GF-D8 (cell line): ENCODE results near the gene SAFB.
"Not testable (repeated sequence)": the region's sequence is repeated elsewhere in the genome, so short reads cannot be mapped to it uniquely, and the experiment has no call there.

Experiments used
- DNase-seq: peaks from one replicate; lab custom pipeline; 2025; lab: John Stamatoyannopoulos, UW

Gene SAFB

GRCh38 chr19:5697022-5697889, 74.4 kb downstream of the SAFB start:
- no peak for DNase-seq

GRCh38 chr19:5697890-5698634, 75.2 kb downstream of the SAFB start:
- DNase-seq: no peak

- no peak for DNase-seq
Measured at GRCh38 chr19:5698635-5699422, 75.9 kb downstream of the SAFB start.

- DNase-seq: no peak
Measured at GRCh38 chr19:5700455-5701092, 77.7 kb downstream of the SAFB start.

- not testable (repeated sequence) for DNase-seq
Measured at GRCh38 chr19:5702053-5702410, 79.1 kb downstream of the SAFB start.

GRCh38 chr19:5703819-5704818, 81.2 kb downstream of the SAFB start:
- no peak for DNase-seq

- no peak for DNase-seq
Measured at GRCh38 chr19:5705552-5705951, 82.7 kb downstream of the SAFB start.

- DNase-seq: no peak
Measured at GRCh38 chr19:5706876-5707573, 84.1 kb downstream of the SAFB start.

- DNase-seq: no peak
Measured at GRCh38 chr19:5707576-5708575, 85.0 kb downstream of the SAFB start.

- DNase-seq: no peak
Measured at GRCh38 chr19:5711025-5711424, 88.1 kb downstream of the SAFB start.

GRCh38 chr19:5711713-5712161, 88.9 kb downstream of the SAFB start:
- DNase-seq: no peak

- no peak for DNase-seq
Measured at GRCh38 chr19:5713228-5713627, 90.3 kb downstream of the SAFB start.

GRCh38 chr19:5714816-5715215, 91.9 kb downstream of the SAFB start:
- no peak for DNase-seq

- DNase-seq: no peak
Measured at GRCh38 chr19:5717215-5717935, 94.5 kb downstream of the SAFB start.
